GM10847 (cell line): ENCODE results near the gene ALK.

Source experiments
- POLR2A ChIP-seq: IDR thresholded peaks from 2 replicates; pipeline ENCODE4 v1.6.1; 2011; ENCODE audit not compliant: insufficient read length; ENCODE audit errors: extremely low read depth

ALK gene

DNA sequence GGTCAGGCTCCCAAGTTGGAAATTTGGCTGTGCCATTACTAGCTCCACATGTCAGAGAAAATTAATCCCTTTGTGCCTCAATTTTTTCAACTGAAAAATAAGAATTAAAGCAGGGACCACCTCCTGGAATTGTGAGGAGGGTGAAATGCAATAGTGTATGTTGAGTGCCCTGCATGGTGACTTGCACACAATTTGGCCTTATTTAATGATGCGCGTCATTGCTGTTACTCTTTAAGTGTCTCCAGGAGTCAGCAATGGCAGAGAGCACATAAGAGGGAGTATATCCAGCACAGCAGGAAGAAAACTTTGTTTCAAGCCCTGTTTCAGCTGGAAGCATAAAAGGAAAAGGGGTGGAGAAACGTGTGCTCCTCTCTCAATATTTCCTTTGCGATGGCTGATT lies 215.8 kb downstream of the ALK start:
- no peak for TF ChIP-seq POLR2A

DNA sequence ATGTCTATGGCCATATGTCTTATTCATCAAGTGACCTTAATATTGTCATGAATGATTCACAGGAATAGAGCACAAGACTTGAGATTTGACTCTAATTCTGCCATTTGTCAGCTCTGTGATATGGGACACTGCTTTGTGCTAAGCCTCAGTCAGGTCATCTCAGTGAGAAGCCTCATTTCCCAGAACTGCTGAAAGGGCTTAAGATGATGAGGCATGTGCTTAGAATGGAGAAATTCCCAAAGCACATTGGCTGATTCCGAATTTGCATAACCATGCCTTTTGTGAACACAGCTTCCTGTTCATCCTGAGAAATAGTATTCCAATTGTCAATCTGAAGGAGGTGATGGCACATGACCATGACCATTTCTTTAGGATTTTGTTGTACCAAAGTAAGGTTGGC lies 218.1 kb downstream of the ALK start:
- TF ChIP-seq POLR2A: no peak

GRCh38 chr2:29702276-29702675 lies 219.1 kb downstream of the ALK start:
- no peak for TF ChIP-seq POLR2A

- TF ChIP-seq POLR2A: no peak
Observed at GRCh38 chr2:29700560-29700959, 220.8 kb downstream of the ALK start.

DNA sequence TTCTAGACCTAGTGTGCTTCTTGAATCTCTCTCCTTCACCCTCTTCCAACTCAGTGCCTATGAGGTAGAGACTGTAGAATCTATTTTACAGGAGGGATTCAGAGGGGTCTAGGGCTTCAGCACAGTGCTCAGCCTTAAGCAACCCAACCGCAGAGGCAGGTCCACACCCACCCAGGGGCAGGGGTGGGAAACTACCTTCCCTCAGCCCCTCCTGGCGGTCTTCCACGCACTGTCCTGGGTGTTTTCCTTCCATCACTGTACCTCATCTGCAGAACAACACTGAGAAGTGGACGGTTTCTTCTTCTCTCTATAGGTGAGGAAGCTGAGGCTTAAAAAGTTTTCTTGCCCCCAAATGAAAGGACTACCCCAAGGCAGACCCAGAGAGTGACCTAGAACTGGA lies 222.3 kb downstream of the ALK start:
- no peak for TF ChIP-seq POLR2A

DNA sequence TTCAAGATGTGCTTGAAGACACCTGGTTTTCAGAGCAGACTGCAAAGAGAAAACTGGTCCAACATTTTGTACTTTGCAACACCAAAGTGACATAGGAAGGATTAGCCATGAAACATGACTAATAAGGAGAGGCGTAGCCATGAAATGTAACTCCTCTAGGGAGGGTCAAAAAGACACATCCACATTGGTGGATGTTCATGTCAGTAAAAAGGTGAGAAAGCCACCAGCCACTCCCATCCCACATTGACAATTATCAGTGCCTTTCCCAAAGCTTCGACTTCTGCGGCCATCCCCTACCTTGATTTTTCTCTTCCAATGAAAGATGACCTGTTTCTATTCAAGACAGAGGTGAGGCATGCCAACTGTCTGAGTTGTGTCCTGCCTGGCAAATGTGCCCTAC lies 223.2 kb downstream of the ALK start:
- TF ChIP-seq POLR2A: no peak

GRCh38 chr2:29697715-29698114 lies 223.7 kb downstream of the ALK start:
- TF ChIP-seq POLR2A: no peak

GRCh38 chr2:29697181-29697580 lies 224.2 kb downstream of the ALK start:
- TF ChIP-seq POLR2A: no peak

DNA sequence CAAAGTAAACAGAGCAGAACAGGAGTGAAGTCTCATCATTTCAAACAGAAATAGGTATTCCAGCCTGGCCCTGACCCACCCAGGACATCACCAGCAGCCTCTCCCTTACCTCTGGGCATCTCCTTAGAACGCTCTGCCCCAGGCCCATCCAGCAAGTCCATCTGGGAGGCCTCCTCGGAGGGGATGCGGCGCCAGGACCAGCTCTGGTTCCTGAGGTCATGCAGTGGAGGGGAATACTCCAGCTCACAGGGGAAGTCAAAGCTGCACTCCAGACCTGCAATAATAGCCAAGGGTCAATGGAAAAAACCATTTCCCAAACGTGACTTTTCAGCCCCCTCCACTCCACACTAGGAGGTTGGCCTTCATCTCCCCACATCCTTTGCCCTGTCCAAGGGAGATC lies 226.6 kb downstream of the ALK start:
- TF ChIP-seq POLR2A: no peak

- TF ChIP-seq POLR2A: no peak
Observed at GRCh38 chr2:29691391-29691950, 229.9 kb downstream of the ALK start.

GRCh38 chr2:29689666-29690065 lies 231.7 kb downstream of the ALK start:
- no peak for TF ChIP-seq POLR2A

GRCh38 chr2:29688429-29688828 lies 233.0 kb downstream of the ALK start:
- no peak for TF ChIP-seq POLR2A

DNA sequence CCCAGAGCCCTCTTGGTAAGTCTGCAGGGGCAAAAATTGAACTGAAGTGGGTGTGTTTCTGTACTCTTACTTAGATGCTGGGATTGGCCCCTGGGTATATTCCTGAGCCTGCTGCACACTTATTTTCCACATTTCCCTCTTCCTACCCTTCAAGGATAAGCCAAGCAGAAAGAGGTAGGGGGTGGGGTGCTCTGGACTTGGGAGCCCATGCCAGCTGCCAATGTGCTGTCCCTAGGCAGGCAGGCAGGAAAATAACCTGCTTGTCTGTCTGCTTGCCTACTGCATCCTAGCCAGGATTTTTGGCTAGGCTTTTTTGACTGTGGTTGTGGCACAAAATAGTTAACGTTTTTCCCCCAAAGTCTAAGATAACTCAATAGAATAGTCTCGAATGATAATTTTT lies 234.3 kb downstream of the ALK start:
- no peak for TF ChIP-seq POLR2A

DNA sequence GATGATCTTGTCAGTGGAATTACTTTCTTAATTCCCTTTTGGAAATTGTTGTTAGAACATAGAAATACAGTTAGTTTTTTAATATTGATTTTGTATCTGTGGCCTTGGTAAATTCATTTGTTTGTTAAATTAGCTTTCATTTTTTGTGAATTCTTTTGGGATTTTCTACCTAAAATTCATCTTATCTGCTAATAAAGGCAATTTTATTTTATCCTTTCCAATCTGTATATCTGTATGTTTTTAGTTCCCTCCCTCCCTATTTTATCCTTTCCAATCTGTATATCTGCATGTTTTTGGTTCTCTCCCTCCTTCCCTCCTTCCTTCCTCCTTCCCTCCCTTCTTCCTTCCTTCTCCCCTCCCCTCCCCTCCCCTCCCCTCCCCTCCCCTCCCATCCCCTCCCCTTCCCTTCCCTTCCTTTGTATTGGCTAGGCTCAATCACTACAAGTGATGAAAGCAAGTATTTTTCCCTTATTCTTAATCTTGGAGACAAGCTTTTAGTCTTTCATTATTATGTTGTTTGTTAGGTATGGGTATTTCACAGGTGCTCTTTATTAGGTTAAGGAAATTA lies 244.4 kb downstream of the ALK start:
- no peak for TF ChIP-seq POLR2A

GRCh38 chr2:29664578-29664977 lies 256.8 kb downstream of the ALK start:
- no peak for TF ChIP-seq POLR2A

- TF ChIP-seq POLR2A: no peak
Observed at GRCh38 chr2:29663268-29663667, 258.1 kb downstream of the ALK start.

DNA sequence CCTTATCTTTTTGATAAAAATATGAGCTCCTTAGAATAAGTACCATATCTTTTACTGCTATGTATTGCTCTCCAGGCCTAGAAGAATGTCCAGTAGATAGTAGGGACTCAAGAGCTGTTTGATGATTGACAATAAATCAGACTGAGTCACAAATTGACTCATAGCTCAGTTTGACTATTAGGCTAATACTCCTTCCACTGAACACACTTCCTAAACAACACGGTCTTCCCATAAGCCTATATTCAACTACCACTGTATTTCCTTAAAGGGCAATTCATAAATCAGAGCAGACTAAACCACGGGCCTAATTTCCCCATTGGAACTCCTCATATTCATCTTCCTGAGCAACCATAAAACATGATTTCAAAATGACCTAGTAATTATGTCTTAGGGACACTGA lies 258.5 kb downstream of the ALK start:
- no peak for TF ChIP-seq POLR2A

DNA sequence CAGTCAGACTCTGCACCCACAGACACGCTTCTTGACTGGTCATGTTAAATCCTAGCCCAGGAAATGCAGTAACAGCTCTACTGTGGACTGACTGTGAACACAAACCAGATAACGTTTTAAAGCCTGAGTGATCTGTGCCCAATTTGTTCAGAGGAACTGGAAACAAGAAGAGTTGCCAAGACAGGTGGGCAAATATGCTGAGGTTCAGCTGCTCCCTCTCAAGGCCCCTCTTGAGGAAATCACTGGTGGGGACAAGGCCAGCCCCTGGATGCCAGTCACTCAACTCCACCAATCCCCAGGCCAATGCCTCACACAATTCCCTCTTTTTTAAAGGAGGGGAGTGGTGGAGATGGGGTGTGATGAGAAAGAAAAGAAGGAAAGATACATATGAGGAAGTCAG lies 261.2 kb downstream of the ALK start:
- TF ChIP-seq POLR2A: no peak

DNA sequence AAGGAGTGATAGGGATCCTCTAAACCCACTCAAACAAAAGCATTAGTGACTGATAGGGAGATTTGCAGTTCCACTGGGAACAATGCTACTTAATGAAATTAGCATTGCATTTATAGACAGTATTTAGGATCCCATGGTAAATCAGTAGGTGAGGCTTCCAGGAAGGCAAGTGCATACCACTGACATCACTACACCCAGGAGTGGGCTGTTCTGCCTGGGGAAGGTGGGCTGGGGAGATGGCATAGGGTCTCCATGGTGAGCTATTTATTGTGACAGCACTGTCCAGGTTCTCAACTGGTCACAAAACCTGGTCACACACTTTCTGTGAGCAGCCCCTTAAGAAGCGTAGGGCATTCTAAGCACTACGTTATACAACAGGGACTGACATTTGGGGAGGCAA lies 262.2 kb downstream of the ALK start:
- no peak for TF ChIP-seq POLR2A
